Measurements from ENCODE around the gene EXOSC1. TPM values are rescaled to one million over a fixed set of nuclear protein-coding genes. Genes with fewer than 3 reads are reported as not detected.
"Not testable (repeated sequence)": the region's sequence is repeated elsewhere in the genome, so short reads cannot be mapped to it uniquely, and the experiment has no call there.

EXOSC1 gene
- total RNA-seq, 1 experiment from 2014 or later, result 27.0 TPM

- Histone ChIP-seq H3K4me2 (no peak overlapping the region), H3K9me3 (ENCODE audit: insufficient read depth, low read depth) (no peaks in the 10 kb centered on the region), H3K27me3 (ENCODE audit: insufficient read depth, low read depth) (no peaks in the 10 kb centered on the region), H2AFZ (no peak overlapping the region), H3K4me3 (no peak overlapping the region), H3F3A (ENCODE audit: insufficient read depth, low read depth) (no peaks in the 10 kb centered on the region; the same call in 1 of the 2 replicates), H3K79me2 (ENCODE audit: low read depth) (no peaks in the 10 kb centered on the region), H3K36me3 (ENCODE audit: low read depth) (0 out of 2 replicates have a peak, but pooled peaks cover 7% of the 10 kb centered on the region), H3K4me1 (replicated peaks; ENCODE audit: insufficient read depth) (0 out of 2 replicates have a peak, but pooled peaks cover 1% of the 10 kb centered on the region), H3K9me2 (ENCODE audit: insufficient read depth) (no peaks in the 10 kb centered on the region), H4K20me1 (ENCODE audit: insufficient read depth) (no peaks in the 10 kb centered on the region), H3K27ac (no peak overlapping the region)
- no peak for TF ChIP-seq CTCF (conservative IDR thresholded peaks at IDR 0.05)
- TF ChIP-seq EZH2 (IDR thresholded peaks at IDR 0.05; ENCODE audit: low read depth), result no peak
- CTCF ChIA-PET, result interaction anchor here (1.2 kb wide), 1 partner anchor 9 kb away, joined by 4 read pairs; no protein-coding TSS in a partner anchor
- DNase-seq, result no peak
- POLR2A ChIA-PET (ENCODE audit: unreplicated experiment), result no interaction called here
- intact Hi-C loops (cut with micrococcal nuclease; ENCODE audit: unreplicated experiment), result no loop called here
- BruUV-seq (replicated peaks), result no TSS peak
Observed at GRCh38 chr10:97475936-97476594, 30.3 kb upstream of the EXOSC1 start.

- DNase-seq, result no peak
- Histone ChIP-seq H3K36me3 (ENCODE audit: low read depth) (peaks cover 7% of the 10 kb centered on the region; the same call in 1 of the 2 replicates), H3K4me2 (no peak overlapping the region), H3F3A (ENCODE audit: insufficient read depth, low read depth) (no peaks in the 10 kb centered on the region), H3K27ac (no peak overlapping the region), H3K27me3 (ENCODE audit: insufficient read depth, low read depth) (no peaks in the 10 kb centered on the region), H3K9me2 (ENCODE audit: insufficient read depth) (no peaks in the 10 kb centered on the region), H3K9me3 (ENCODE audit: insufficient read depth, low read depth) (no peaks in the 10 kb centered on the region), H3K4me3 (no peak overlapping the region), H4K20me1 (ENCODE audit: insufficient read depth) (no peaks in the 10 kb centered on the region), H3K79me2 (ENCODE audit: low read depth) (no peaks in the 10 kb centered on the region), H3K4me1 (replicated peaks; ENCODE audit: insufficient read depth) (no peaks in the 10 kb centered on the region), H2AFZ (no peak overlapping the region)
- CTCF ChIA-PET, result no interaction called here
- TF ChIP-seq CTCF (conservative IDR thresholded peaks at IDR 0.05) (no peak), EZH2 (IDR thresholded peaks at IDR 0.05; ENCODE audit: low read depth) (no peak)
- POLR2A ChIA-PET (ENCODE audit: unreplicated experiment), result no interaction called here
- intact Hi-C loops (cut with micrococcal nuclease; ENCODE audit: unreplicated experiment), result no loop called here
- BruUV-seq (replicated peaks), result no TSS peak
Observed at GRCh38 chr10:97474918-97475317, 29.1 kb upstream of the EXOSC1 start.

- H3K27me3 ChIP-seq (ENCODE audit: insufficient read depth, low read depth); H2AFZ ChIP-seq; H3K4me1 ChIP-seq (replicated peaks; ENCODE audit: insufficient read depth); BruUV-seq (replicated peaks); H3K9me3 ChIP-seq (ENCODE audit: insufficient read depth, low read depth); H3K4me2 ChIP-seq; H3K27ac ChIP-seq; H3K36me3 ChIP-seq (ENCODE audit: low read depth); intact Hi-C loops (cut with micrococcal nuclease; ENCODE audit: unreplicated experiment); H3K9me2 ChIP-seq (ENCODE audit: insufficient read depth); H3K79me2 ChIP-seq (ENCODE audit: low read depth); H3K4me3 ChIP-seq; POLR2A ChIA-PET (ENCODE audit: unreplicated experiment); CTCF ChIA-PET; H4K20me1 ChIP-seq (ENCODE audit: insufficient read depth): not testable (repeated sequence)
- DNase-seq, result peak in 1 of 2 experiments; percentile 12
- peaks cover 15% of the 10 kb centered on the region for H3F3A ChIP-seq (ENCODE audit: insufficient read depth, low read depth)
Observed at GRCh38 chr10:97468781-97469180, 23.0 kb upstream of the EXOSC1 start.

GRCh38 chr10:97468162-97468561, 22.4 kb upstream of the EXOSC1 start:
- Histone ChIP-seq H3K9me2 (ENCODE audit: insufficient read depth) (no peaks in the 10 kb centered on the region), H2AFZ (no peak overlapping the region), H3K4me3 (no peak overlapping the region), H3K27me3 (ENCODE audit: insufficient read depth, low read depth) (no peaks in the 10 kb centered on the region), H3K4me1 (replicated peaks; ENCODE audit: insufficient read depth) (peaks cover 7% of the 10 kb centered on the region; the same call in 1 of the 2 replicates), H3K9me3 (ENCODE audit: insufficient read depth, low read depth) (no peaks in the 10 kb centered on the region), H3F3A (ENCODE audit: insufficient read depth, low read depth) (peaks cover 16% of the 10 kb centered on the region), H3K4me2 (no peak overlapping the region), H3K79me2 (ENCODE audit: low read depth) (no peaks in the 10 kb centered on the region), H4K20me1 (ENCODE audit: insufficient read depth) (no peaks in the 10 kb centered on the region; the same call in 1 of the 2 replicates), H3K36me3 (ENCODE audit: low read depth) (no peaks in the 10 kb centered on the region; the same call in 1 of the 2 replicates), H3K27ac (no peak overlapping the region)
- TF ChIP-seq CTCF (conservative IDR thresholded peaks at IDR 0.05) (no peak), EZH2 (IDR thresholded peaks at IDR 0.05; ENCODE audit: low read depth) (no peak)
- intact Hi-C loops (cut with micrococcal nuclease; ENCODE audit: unreplicated experiment), result no loop called here
- no TSS peak for BruUV-seq (replicated peaks)
- ChIA-PET POLR2A (ENCODE audit: unreplicated experiment) (no interaction called here), CTCF (no interaction called here)
- peak in 1 of 2 experiments; percentile 9 for DNase-seq

All from PC-9 (cell line).